Heart left ventricle (tissue), 16 donors: ENCODE measurements around the gene DOCK4. TPM values are rescaled to one million over a fixed set of nuclear protein-coding genes. Genes with fewer than 3 reads are reported as not detected.
A peak's percentile ranks its signal among the peaks of the same experiment; 100 is the strongest.

Experiments
- ATAC-seq, 4 donors: fragments of 200-7000 bp; cut with Tn5 transposase; one replicate each; pipeline ENCODE4 v1.9.1; 2020 to 2022; ENCODE audit warnings: moderate library complexity in 4 of 4, mild to moderate bottlenecking in 3 of 4, moderate number of reproducible peaks in 1 of 4
- DNase-seq, 5 donors: peaks; one replicate each; pipeline ENCODE4 v3.0.0-alpha.2; 2020
- H3K27ac ChIP-seq, 12 donors: fragments of 200-600 bp; sonication (generic) in 4 of 12; one replicate each; pipeline versions ENCODE4 v1.5.0 to v1.8.0; 2016 to 2022; ENCODE audit warnings: mild to moderate bottlenecking in 2 of 12
- H3K27me3 ChIP-seq, 9 donors: fragments of 200-600 bp; sonication (generic) in 2 of 9; one replicate each; pipeline versions ENCODE4 v1.5.1 to v1.8.0; 2016 to 2022; ENCODE audit warnings: mild to moderate bottlenecking in 3 of 9
- H3K36me3 ChIP-seq, 9 donors: fragments of 200-600 bp; sonication (generic) in 2 of 9; one replicate each; pipeline versions ENCODE4 v1.5.0 to v1.8.0; 2018 to 2022; ENCODE audit warnings: mild to moderate bottlenecking in 2 of 9
- H3K4me1 ChIP-seq, 12 donors: fragments of 200-600 bp; sonication (generic) in 4 of 12; one replicate each; pipeline versions ENCODE4 v1.5.0 to v1.8.0; 2016 to 2022; ENCODE audit warnings: mild to moderate bottlenecking in 3 of 12
- H3K4me3 ChIP-seq, 12 donors: fragments of 200-600 bp; sonication (generic) in 4 of 12; one replicate each; pipeline versions ENCODE4 v1.5.0 to v1.8.0; 2017 to 2022; ENCODE audit warnings: mild to moderate bottlenecking in 9 of 12, moderate library complexity in 4 of 12
- H3K9me3 ChIP-seq, 12 donors: fragments of 200-600 bp; sonication (generic) in 4 of 12; one replicate each; pipeline versions ENCODE4 v1.5.0 to v1.8.0; 2016 to 2022; ENCODE audit warnings: mild to moderate bottlenecking in 1 of 12
- CTCF ChIP-seq, 12 donors: fragments of 200-600 bp; sonication (generic) in 4 of 12; IDR thresholded peaks; one replicate each; pipeline versions ENCODE4 v1.5.0 to v1.8.0; 2018 to 2022; ENCODE audit warnings: antibody characterized with exemption in 12 of 12, mild to moderate bottlenecking in 5 of 12
- POLR2A ChIP-seq, 2 donors: fragments of 450-650 bp; IDR thresholded peaks; one replicate each; pipeline ENCODE4 v1.6.1; 2017; ENCODE audit warnings: antibody characterized with exemption in 2 of 2, mild to moderate bottlenecking in 2 of 2, moderate library complexity in 2 of 2
- WGBS, 4 donors: extraction: QIAGEN DNeasy Blood & Tissue Kit in 2 of 4; methylation state at CpG; one replicate each; pipeline versions ENCODE4 v1.1.5 to v1.1.7; 2013 to 2018; 5-methylcytosine and 5-hydroxymethylcytosine counted together
- intact Hi-C, 10 donors: fragments of 100-400 bp; cut with DNase I; formaldehyde crosslinking; loops; one replicate each; pipeline versions ENCODE4 v1.11.1 to v1.14.2; 2022
- polyA plus RNA-seq, 2 donors: library from polyadenylated mRNA; stranded (reverse); fragments of 200-250 nt; gene quantifications; one replicate each; pipeline ENCODE4 v1.2.3, GENCODE V29; 2013
- total RNA-seq, 9 donors: library from RNA; depleted of rRNA in 2 of 9; stranded (reverse); fragments of >200 nt in 2 of 9; fragmentation: NEBNext Ultra II Directional in 3 of 9; extraction: Animal tissue kit (Norgen Biotek cat#: 25700) in 3 of 9; gene quantifications; one replicate each; pipeline versions ENCODE4 v1.1.0 to v1.2.4, GENCODE V29; 2016 to 2023
- donor health status: ischemic (EF 13 %, LVEDD 7.1; RV severe dilation, severe dysfunction).
- donor health status: healthy with polysubstance abuse.
- donor health status: DM: no; HTN: yes; CAD: no.
- donor health status: DM: no; HTN: no; CAD: no.
- donor health status: ischemic (EF 25% LVEDD 6.9; RV normal size, moderate dysfunction).
- donor health status: ischemic (EF 25% LVEDD 5.7; RV mildly dilated, moderate dysfunction).
- donor health status: healthy.
- donor health status: DM: yes; HTN: yes; CAD: no.
- donor health status: ischemic (EF 35%, LVEDD 5.7; RV mildly dilated, moderate dysfunction).
- donor health status: nonischemic (EF 11% LVEDD 7.7; RV severe dilation, severe dysfunction).
- donor health status: DM: yes; HTN: yes; CAD: no.
- donor health status: PGD.
- donor health status: ischemic (EF 29% LVEDD 5.4; RV normal size, mild dysfunction).
- donor health status: nonischemic (EF 23%, LVEDD 6.1; RV moderate dilation, normal function).

The DOCK4 gene
- total and polyA plus RNA-seq, 11 donors = 5.1 to 40.8 (median 13.1) TPM

DNA sequence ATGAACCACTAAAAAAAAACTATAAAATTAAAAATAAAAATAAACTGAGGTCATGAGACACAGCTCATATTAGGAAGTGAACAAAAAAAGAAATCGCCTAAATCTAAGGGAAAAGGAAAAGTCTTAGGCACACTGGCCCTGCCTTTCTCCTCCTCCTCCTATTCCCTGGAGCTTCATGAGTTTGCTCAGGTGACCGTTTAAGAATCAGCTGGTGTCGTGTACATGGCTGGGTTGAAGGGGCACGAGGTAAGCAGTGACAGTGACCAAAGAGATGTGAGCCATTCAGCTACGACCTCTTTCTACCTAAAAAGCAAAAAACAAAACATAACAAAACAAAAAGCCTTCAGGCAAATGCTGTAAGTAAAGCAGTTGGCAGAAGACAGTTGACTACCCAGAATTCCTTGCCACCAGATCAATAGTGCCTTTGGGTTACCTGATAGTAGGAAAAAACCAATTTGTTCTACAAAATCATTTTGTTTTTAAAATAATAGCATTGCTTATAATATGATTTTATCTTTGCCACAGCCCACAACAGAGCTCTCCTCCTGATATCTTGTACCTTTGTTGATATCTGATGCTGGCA is 135.4 kb downstream of the DOCK4 start:
- DNase-seq (no peak), ATAC-seq (no peak)
- Histone ChIP-seq H3K4me1 (peaks cover 0 to 53% (median 21%) of the 10 kb centered on the region in 12 donors), H3K36me3 (no peaks in the 10 kb centered on the region), H3K4me3 (no peak overlapping the region), H3K9me3 (peaks cover 0 to 18% (median 0%) of the 10 kb centered on the region in 12 donors), H3K27me3 (no peaks in the 10 kb centered on the region), H3K27ac (no peak overlapping the region)
- TF ChIP-seq POLR2A (IDR thresholded peaks at IDR 0.05) (no peak), CTCF (IDR thresholded peaks at IDR 0.05) (no peak)
- WGBS, 4 donors = 72 to 80% (median 76%) methylated on average over 5 of the region's 5 CpGs
- intact Hi-C loops = loop anchor here in 2 of 10 donors (10.0 kb wide), 1 partner anchor 134 kb away; the partner anchor contains the start of genes DOCK4 (in 2 of the 2) and ZNF277 (in 2 of the 2)

DNA sequence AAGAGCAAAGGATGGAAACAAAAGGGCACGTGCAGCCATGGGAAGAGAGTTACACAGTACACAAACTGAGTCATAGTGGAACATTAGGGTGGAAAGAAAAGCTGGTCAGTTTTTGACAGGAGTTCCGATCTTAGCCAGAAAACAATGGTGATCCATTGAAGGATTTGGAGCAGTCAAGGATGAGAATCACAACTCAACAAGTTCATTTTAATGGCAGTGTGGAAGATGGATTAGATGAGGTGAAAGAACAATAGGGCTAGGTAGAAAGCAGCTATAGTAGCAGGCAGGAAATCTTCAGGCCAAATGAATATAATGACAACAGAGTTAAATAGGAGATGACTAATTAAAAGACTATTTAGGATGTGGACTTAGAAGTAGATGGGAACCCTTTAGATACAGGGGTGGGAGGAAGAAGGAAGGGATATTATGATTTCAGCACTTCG is 136.3 kb downstream of the DOCK4 start:
- 74 to 84% (median 79%) methylated on average over 3 of the region's 3 CpGs for WGBS, 4 donors
- H3K4me1 ChIP-seq = peaks cover 0 to 53% (median 21%) of the 10 kb centered on the region in 12 donors
- no peak for TF ChIP-seq CTCF (IDR thresholded peaks at IDR 0.05)
- no peak for TF ChIP-seq POLR2A (IDR thresholded peaks at IDR 0.05)
- peaks cover 0 to 16% (median 0%) of the 10 kb centered on the region in 12 donors for H3K9me3 ChIP-seq
- no peaks in the 10 kb centered on the region for H3K27me3 ChIP-seq
- DNase-seq (no peak), ATAC-seq (no peak)
- intact Hi-C loops = loop anchor here in 2 of 10 donors (10.0 kb wide), 1 partner anchor 135 kb away; the partner anchor contains the start of genes DOCK4 (in 2 of the 2) and ZNF277 (in 2 of the 2)
- H3K36me3 ChIP-seq = no peaks in the 10 kb centered on the region
- peak overlapping the region in 1 of 12 donors; percentile 57 for H3K27ac ChIP-seq
- no peak overlapping the region for H3K4me3 ChIP-seq

GRCh38 chr7:112068967-112069366 is 137.2 kb downstream of the DOCK4 start:
- Histone ChIP-seq H3K4me1 (peaks cover 0 to 53% (median 21%) of the 10 kb centered on the region in 12 donors), H3K36me3 (no peaks in the 10 kb centered on the region), H3K4me3 (no peak overlapping the region), H3K27me3 (no peaks in the 10 kb centered on the region), H3K9me3 (peaks cover 0 to 7% (median 0%) of the 10 kb centered on the region in 12 donors), H3K27ac (peak overlapping the region in 4 of 12 donors; percentile 0 to 70 (median 51))
- intact Hi-C loops = no loop called here
- WGBS, 4 donors = 42 to 52% (median 45%) methylated on average over 4 of the region's 4 CpGs
- ATAC-seq (peak; percentile 82 to 95 (median 90)), DNase-seq (no peak)
- TF ChIP-seq CTCF (IDR thresholded peaks at IDR 0.05) (no peak), POLR2A (IDR thresholded peaks at IDR 0.05) (no peak)

DNA sequence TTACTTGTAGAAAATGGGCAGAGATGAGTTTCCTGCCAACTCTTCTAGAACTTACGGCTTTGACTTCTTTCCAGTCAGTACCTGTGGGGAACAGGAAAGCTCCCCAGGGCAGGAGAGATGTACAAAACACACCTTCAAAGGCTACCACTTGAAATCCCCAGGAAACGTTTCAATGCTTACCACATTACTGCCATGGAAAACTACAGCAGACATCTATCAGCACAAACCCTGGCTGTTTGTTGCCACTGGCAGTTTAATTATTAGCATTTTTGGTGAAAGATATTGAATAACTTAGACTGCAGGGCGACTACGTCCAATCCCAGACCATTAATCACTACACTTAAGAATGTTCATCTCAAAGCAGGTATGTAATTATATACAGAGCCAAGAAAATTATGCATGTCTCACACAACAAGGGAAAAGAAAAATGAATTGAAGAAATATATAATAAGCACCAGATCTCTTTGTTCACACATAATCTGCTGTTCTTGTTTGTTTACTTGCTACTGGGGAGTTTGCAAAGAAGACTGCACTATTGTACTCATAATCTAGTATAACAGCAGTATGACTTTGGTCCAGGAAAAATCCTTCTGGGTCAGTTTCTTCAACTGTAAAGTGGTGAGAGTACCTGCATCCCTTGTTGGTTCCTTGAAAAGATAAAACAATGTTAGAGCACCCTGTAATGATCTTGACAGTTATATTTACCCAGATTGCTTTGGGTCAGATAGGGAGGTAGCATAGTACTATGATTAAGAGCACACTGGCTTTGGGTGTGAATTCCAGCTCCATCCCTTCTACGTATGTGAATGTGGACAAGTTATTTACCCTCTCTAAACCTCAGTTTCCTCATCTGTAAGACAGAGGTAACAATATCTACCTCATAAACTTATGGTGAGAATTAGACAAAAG is 138.3 kb downstream of the DOCK4 start:
- Histone ChIP-seq H3K4me3 (no peak overlapping the region), H3K9me3 (no peaks in the 10 kb centered on the region), H3K27ac (peak overlapping the region in 1 of 12 donors; percentile 70), H3K4me1 (peaks cover 0 to 48% (median 21%) of the 10 kb centered on the region in 12 donors), H3K27me3 (no peaks in the 10 kb centered on the region), H3K36me3 (no peaks in the 10 kb centered on the region)
- no peak for TF ChIP-seq POLR2A (IDR thresholded peaks at IDR 0.05)
- no peak for TF ChIP-seq CTCF (IDR thresholded peaks at IDR 0.05)
- ATAC-seq (peak in 1 of 4 donors; percentile 11), DNase-seq (no peak)
- WGBS, 4 donors = 78 to 88% (median 81%) methylated on average over 5 of the region's 5 CpGs
- intact Hi-C loops = no loop called here
